Endodermal cell (in vitro differentiated cells): Measurements from ENCODE around the gene NUP98. TPM values are rescaled to one million over a fixed set of nuclear protein-coding genes. Genes with fewer than 3 reads are reported as not detected.

Experiments used
- DNase-seq: peaks from one replicate; pipeline ENCODE4 v3.0.0-alpha.2; 2017
- H3K27ac ChIP-seq: 2 replicates; pipeline ENCODE4 v1.5.1; 2013; ENCODE audit warnings: mild to moderate bottlenecking, low read depth, low read length, moderate library complexity
- H3K27me3 ChIP-seq: 2 replicates; pipeline ENCODE4 v1.6.1; 2013; ENCODE audit warnings: mild to moderate bottlenecking, low read length, moderate library complexity; ENCODE audit not compliant: insufficient read depth, control insufficient read depth, poor library complexity, severe bottlenecking
- H3K36me3 ChIP-seq: 2 replicates; pipeline ENCODE4 v1.7.0; 2013; ENCODE audit warnings: mild to moderate bottlenecking, low read length, moderate library complexity; ENCODE audit not compliant: control insufficient read depth, insufficient read depth
- H3K4me1 ChIP-seq: one replicate; pipeline ENCODE4 v1.7.0; 2013; ENCODE audit warnings: low read length; ENCODE audit not compliant: control insufficient read depth, insufficient read depth
- H3K4me3 ChIP-seq: 2 replicates; pipeline ENCODE4 v1.5.1; 2013; ENCODE audit warnings: mild to moderate bottlenecking, low read length, moderate library complexity
- H3K9ac ChIP-seq: 2 replicates; pipeline ENCODE4 v1.6.1; 2013; ENCODE audit warnings: mild to moderate bottlenecking, low read length, moderate library complexity; ENCODE audit not compliant: poor library complexity, severe bottlenecking; ENCODE audit errors: extremely low read depth
- H3K9me3 ChIP-seq: 2 replicates; pipeline ENCODE4 v1.6.1; 2013; ENCODE audit warnings: mild to moderate bottlenecking, low read length, moderate library complexity; ENCODE audit not compliant: control insufficient read depth
- H3K27ac Mint-ChIP-seq: 2 replicates; pipeline ENCODE4 v1.8.0; 2020; ENCODE audit warnings: mixed read lengths
- H3K27me3 Mint-ChIP-seq: 2 replicates; pipeline ENCODE4 v1.8.0; 2021; ENCODE audit warnings: mild to moderate bottlenecking, mixed read lengths; ENCODE audit not compliant: insufficient read depth
- H3K36me3 Mint-ChIP-seq: 2 replicates; pipeline ENCODE4 v1.8.0; 2020; ENCODE audit warnings: low read depth, mixed read lengths
- H3K4me1 Mint-ChIP-seq: 2 replicates; pipeline ENCODE4 v1.8.0; 2020; ENCODE audit warnings: mixed read lengths
- H3K4me3 Mint-ChIP-seq: 2 replicates; pipeline ENCODE4 v1.8.0; 2020; ENCODE audit warnings: mild to moderate bottlenecking, moderate library complexity, mixed read lengths
- H3K9me3 Mint-ChIP-seq: 2 replicates; pipeline ENCODE4 v1.8.0; 2020; ENCODE audit warnings: mild to moderate bottlenecking, mixed read lengths
- CTCF ChIP-seq: fragments of 200-600 bp; sonication (generic); conservative IDR thresholded peaks from 2 replicates; pipeline ENCODE4 v1.5.0; 2021; ENCODE audit warnings: antibody characterized with exemption, mild to moderate bottlenecking
- WGBS, 2 experiments: methylation state at CpG; one replicate each; pipeline versions ENCODE4 v1.1.5 to v1.1.7; 2013; ENCODE audit warnings: missing lambda C conversion rate in 2 of 2, mixed read lengths in 1 of 2; ENCODE audit not compliant: insufficient coverage in 1 of 2, insufficient read length in 1 of 2; 5-methylcytosine and 5-hydroxymethylcytosine counted together
- total RNA-seq, 2 donors: library from RNA; stranded (reverse); fragmentation: NEBNext Ultra II Directional in 1 of 2; extraction: Animal tissue kit (Norgen Biotek cat#: 25700) in 1 of 2; gene quantifications; 2 replicates in 1 of 2; 3 replicates in 1 of 2; pipeline ENCODE4 v1.2.1, GENCODE V29; 2021

Gene NUP98
- total RNA-seq, 2 donors from 2014 or later = 81.6 to 92.6 TPM

- H3K4me1 Mint-ChIP-seq = peaks cover 4% of the 10 kb centered on the region
- no peak for TF ChIP-seq CTCF
Observed at GRCh38 chr11:3822312-3822711, 25.0 kb upstream of the NUP98 start.

DNA sequence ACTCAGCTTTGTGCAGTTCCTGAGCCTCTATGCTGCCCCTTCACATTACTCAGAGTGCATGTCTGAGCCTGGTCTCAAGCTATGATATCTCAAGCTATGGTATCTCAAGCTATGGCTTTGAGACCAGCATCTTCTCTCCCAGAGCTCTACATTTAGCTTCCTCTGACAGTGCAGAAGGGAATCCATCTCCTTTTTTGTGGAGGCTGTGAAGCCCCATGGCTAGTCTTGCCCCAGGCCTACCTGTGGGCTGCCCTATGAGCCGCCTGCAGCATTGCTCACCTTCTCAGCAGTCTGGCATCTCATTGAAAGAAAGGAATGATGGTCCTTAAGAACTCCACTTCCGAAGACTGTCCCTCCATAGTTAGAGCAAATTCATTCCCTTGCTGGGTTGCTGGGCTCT, 23.6 kb upstream of the NUP98 start:
- 91 to 100% methylated on average over 2 of the region's 2 CpGs for WGBS, 2 experiments
- H3K9me3 ChIP-seq = no peaks in the 10 kb centered on the region
- H3K4me3 Mint-ChIP-seq = no peak overlapping the region
- no peaks in the 10 kb centered on the region for H3K4me1 ChIP-seq
- H3K27ac Mint-ChIP-seq = no peak overlapping the region
- H3K36me3 ChIP-seq = peaks cover 10% of the 10 kb centered on the region
- no peaks in the 10 kb centered on the region for H3K27me3 Mint-ChIP-seq
- H3K27ac ChIP-seq = no peak overlapping the region
- H3K4me1 Mint-ChIP-seq = peaks cover 6% of the 10 kb centered on the region
- TF ChIP-seq CTCF = no peak
- no peak overlapping the region for H3K9ac ChIP-seq
- H3K27me3 ChIP-seq = no peaks in the 10 kb centered on the region
- DNase-seq = no peak
- H3K9me3 Mint-ChIP-seq = no peaks in the 10 kb centered on the region
- H3K4me3 ChIP-seq = no peak overlapping the region
- H3K36me3 Mint-ChIP-seq = peaks cover 16% of the 10 kb centered on the region

More at GRCh38 chr11:3822312-3822711, 25.0 kb upstream of the NUP98 start:
- WGBS, 2 experiments = 88 to 95% methylated on average over 1 to 7 of the region's 7 CpGs
- no peak overlapping the region for H3K27ac ChIP-seq
- H3K9ac ChIP-seq = no peak overlapping the region
- no peak overlapping the region for H3K4me3 ChIP-seq
- no peak overlapping the region for H3K4me3 Mint-ChIP-seq
- no peaks in the 10 kb centered on the region for H3K9me3 Mint-ChIP-seq
- no peaks in the 10 kb centered on the region for H3K4me1 ChIP-seq
- no peaks in the 10 kb centered on the region for H3K27me3 Mint-ChIP-seq
- H3K27me3 ChIP-seq = no peaks in the 10 kb centered on the region
- no peak for DNase-seq
- peaks cover 16% of the 10 kb centered on the region for H3K36me3 ChIP-seq
- peaks cover 20% of the 10 kb centered on the region for H3K36me3 Mint-ChIP-seq
- H3K27ac Mint-ChIP-seq = no peak overlapping the region
- no peaks in the 10 kb centered on the region for H3K9me3 ChIP-seq

GRCh38 chr11:3817181-3817800, 19.9 kb upstream of the NUP98 start:
- Histone ChIP-seq H3K27me3 (no peaks in the 10 kb centered on the region), H3K4me1 (no peaks in the 10 kb centered on the region), H3K9ac (no peak overlapping the region), H3K36me3 (no peaks in the 10 kb centered on the region), H3K4me3 (no peak overlapping the region), H3K9me3 (no peaks in the 10 kb centered on the region), H3K27ac (no peak overlapping the region)
- TF ChIP-seq CTCF = no peak
- no peak for DNase-seq
- H3K4me3 Mint-ChIP-seq = no peak overlapping the region
- no peaks in the 10 kb centered on the region for H3K9me3 Mint-ChIP-seq
- peaks cover 15% of the 10 kb centered on the region for H3K36me3 Mint-ChIP-seq
- no peaks in the 10 kb centered on the region for H3K27me3 Mint-ChIP-seq
- WGBS, 2 experiments = 88 to 93% methylated on average over 8 to 10 of the region's 10 CpGs
- peaks cover 5% of the 10 kb centered on the region for H3K4me1 Mint-ChIP-seq
- peak overlapping the region; percentile 30 for H3K27ac Mint-ChIP-seq
